Gastroesophageal sphincter (tissue), 3 donors: ENCODE data around the gene ANKRD9.

ENCODE experiments used
- CTCF ChIP-seq, 4 experiments: fragments of 200-600 bp in 2 of 4; fragments of 450-650 bp in 2 of 4; sonication (generic) in 1 of 4; IDR thresholded peaks; one replicate each; pipeline ENCODE4 v1.5.1; 2017 to 2019; ENCODE audit warnings: antibody characterized with exemption in 4 of 4, mild to moderate bottlenecking in 2 of 4, moderate library complexity in 2 of 4
- POLR2A ChIP-seq, 2 donors: fragments of 450-650 bp; IDR thresholded peaks; one replicate each; pipeline ENCODE4 v1.6.1; 2017; ENCODE audit warnings: antibody characterized with exemption in 2 of 2, mild to moderate bottlenecking in 2 of 2, moderate library complexity in 1 of 2

GRCh38 chr14:102496958-102497744 is 12.4 kb downstream of the ANKRD9 start:
- TF ChIP-seq POLR2A (IDR thresholded peaks at IDR 0.05) (no peak), CTCF (IDR thresholded peaks at IDR 0.05) (no peak)
